Measurements from ENCODE around the gene C1orf122.
"Not testable (repeated sequence)": the region's sequence is repeated elsewhere in the genome, so short reads cannot be mapped to it uniquely, and the experiment has no call there.

C1orf122 gene

GRCh38 chr1:37807555-37808368 lies at the start of gene C1orf122, which contains the start of gene YRDC:
TSS of gene C1orf122 (plus strand) at chr1:37807790. CDS start at chr1:37808405, 615 bp downstream.
TSS of gene YRDC (minus strand) at chr1:37808208. CDS start at chr1:37808180, 28 bp downstream.
- DNase-seq = peak; percentile 91

DNA sequence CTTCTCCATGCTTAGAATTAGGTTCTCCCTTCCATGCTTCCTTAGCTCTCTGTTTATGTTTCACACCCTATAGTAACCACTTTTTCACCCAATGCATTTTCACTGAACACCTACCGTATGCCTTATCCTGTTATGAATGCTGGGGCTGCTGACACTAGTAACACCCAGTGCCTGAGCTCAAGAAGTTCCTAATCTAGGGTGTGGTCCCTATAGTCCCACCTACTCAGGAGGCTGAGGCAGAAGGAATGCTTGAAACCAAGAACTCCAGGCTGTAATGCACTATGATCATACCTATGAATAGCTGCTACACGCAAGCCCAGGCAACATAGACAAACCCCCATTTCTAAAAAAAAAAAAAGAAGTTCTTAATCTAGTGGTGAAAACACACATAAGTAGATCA lies 48.1 kb upstream of the C1orf122 start:
- no peak for DNase-seq

DNA sequence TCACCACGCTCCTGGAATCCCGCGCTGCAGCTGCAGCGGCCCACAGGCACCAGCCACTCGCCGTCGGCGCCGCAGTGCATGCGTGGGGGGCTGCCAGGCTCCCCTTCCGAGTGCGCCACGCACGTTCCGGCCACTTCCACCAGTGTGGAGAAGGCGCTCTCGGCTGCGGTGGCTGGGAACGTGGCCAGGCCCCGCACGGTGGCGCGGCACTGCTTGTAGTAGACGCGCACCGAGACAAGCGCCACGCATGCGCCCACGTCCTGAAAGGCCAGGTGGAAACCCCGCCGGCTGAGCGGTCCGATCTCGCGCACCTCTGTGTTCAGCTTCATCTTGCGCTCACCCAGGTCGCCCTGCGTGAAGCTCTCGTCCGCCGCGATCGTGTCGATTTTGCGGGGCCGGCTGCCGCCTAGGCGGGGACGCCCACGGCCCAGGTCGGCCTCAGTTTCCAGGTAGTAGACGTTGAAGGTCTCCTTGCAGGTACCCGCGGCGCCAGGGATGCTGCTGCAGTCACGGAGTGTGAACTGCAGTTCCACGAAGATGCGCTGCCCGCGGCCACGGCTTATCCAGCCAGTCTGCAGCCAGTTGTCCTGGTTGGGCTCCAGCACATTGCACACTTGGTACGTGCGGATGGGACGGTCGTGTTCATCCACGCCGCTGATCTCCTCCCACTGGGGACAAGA lies 46.0 kb upstream of the C1orf122 start:
- no peak for DNase-seq

- no peak for DNase-seq
Observed at GRCh38 chr1:37762516-37762915, 45.1 kb upstream of the C1orf122 start.

DNA sequence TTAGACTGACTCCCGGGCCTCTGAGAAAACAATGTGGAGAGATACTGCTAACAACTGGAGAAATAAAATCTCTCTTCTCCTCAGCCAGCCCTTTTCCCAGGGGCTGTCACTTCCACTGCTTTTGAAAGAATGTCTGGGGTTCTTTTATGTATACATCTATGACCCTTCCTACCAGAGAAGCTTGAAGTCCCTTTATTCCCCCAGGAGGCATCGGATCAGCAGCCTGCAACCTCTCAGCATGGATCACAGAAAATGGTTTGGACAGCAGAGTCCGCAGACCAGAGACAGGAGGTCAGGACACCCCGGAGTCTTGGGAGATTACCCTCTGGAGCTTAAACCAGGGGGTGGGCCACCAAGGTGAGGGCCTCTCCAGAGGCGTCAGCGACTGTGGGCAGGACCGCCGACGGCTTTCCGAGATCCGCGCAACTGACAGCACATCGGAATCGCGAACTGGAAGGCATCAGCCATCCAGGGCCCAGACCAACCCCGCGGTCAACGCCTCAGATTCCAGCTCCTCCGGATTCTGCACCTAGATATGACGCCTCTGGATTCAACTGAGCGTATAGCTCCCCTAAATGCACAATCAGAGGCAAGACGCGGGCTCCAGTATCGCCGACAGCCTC lies 43.7 kb upstream of the C1orf122 start:
- no peak for DNase-seq

GRCh38 chr1:37764414-37764825 lies 43.2 kb upstream of the C1orf122 start:
- no peak for DNase-seq

DNA sequence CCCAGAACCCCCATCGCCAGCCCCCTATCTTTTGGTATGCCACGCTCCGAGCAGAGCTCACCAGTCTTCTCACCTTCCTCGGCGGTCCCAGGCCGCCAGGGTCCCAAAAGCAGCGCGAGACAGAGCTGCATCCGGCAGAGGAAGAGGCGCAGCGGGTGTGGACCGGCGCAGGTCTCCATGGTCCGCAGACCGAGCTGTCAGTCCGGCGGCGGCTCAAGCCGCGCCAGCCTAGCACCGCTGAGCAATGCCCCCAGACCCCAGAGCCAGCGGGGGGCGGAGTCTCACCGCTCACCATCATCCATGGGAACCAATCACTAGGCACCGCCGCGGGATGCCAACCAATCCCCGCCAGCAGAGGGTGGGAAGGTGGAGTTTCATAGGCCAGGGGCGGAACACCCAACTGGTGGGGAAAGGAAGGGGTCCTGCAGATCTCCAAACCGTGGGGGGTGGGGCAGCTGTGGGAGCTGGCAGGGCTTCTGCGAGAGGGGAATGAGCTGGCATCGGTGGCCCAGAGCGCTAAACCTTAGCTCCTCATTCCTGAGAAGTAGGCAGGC lies 42.6 kb upstream of the C1orf122 start, which contains the start of gene EPHA10:
EPHA10 (minus strand) TSS at position 233 of the 554 bp plus-strand sequence; CDS start at position 179, 54 bp downstream.
- no peak for DNase-seq

- no peak for DNase-seq
Observed at GRCh38 chr1:37765916-37766664, 41.5 kb upstream of the C1orf122 start.

DNA sequence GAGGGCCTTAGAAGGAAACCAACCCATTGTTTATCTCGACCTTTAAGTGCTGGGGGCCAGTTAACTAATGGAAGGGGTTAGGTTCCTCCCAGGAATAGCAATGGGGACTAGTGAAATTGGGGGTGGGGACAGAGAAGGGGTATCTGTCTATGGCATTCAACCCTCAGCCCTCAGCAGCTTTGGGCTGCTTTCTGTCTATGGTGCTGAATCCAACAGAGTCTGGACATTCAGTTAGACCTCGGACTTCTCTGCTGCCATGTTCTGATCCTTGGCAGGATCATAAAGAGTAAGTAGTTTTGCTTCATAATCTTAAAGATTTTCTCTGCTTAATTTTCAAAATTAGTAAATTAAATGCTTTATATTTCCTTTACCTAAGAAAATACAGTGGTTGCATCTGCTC lies 40.1 kb upstream of the C1orf122 start:
- DNase-seq = no peak

GRCh38 chr1:37771440-37771839 lies 36.1 kb upstream of the C1orf122 start:
- not testable (repeated sequence) for DNase-seq

DNA sequence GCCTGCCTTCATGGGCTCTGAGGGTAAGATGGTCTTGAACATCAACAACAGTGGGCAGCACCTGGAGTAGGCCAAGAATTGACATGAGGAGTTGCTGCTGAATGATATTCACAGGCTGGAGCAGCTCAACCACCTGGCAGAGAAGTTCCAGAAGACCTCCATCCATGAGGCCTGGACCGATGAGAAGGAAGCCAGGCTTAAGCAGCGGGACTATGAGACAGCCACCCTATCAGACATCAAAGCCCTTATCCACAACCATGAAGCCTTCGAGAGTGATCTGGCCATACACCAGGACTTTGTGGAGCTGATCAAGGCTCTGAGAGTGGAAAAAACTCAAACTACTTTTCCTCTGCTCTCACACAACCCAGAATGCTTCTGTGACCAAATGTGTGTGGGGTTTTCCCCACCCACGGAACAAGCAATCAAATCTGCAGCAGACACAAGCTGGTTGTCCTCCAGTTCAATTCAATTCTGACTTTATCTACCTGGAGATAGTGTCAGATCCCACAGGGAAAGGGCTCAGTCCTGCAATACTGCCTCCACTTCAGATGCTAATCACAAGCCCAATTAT lies 30.6 kb upstream of the C1orf122 start:
- DNase-seq = no peak

- DNase-seq = no peak
Observed at GRCh38 chr1:37778654-37779053, 28.9 kb upstream of the C1orf122 start.

- no peak for DNase-seq
Observed at GRCh38 chr1:37782491-37782890, 25.1 kb upstream of the C1orf122 start.

DNA sequence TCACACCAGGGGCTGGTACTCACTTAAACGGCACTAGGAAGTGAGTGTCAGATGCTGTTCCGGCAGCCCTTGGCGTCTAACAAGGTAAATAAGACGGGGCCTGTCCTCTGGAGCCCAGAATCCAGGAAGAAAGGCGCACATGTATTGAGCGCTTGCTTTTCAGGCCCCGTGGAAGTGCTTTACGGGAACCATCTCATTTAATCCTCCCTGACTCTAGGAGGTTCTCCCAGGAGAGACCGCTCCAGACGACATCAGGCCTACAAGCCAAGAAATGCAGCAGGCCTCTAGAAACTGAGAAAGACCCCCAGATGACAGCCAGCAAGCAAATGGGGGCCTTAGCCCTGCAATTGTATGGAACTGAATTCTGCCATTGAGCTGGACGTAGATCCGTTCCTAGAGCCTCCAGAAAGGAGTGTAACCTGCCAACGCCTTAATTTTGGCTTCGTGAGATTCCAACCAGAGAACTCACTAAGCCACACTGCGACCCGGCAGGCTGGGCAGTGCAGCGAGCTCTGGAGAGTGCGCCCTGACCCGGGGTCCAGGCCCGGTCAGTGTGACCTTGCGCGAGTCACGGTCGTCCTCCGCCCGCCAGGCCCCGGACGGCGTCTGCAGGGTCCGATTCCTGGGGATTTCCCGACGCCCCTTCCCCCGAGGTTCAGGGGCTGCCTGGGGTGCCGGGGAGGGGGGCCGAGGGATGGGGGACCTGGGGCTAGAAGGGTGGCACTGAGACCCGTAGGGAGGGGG lies 14.5 kb upstream of the C1orf122 start:
- no peak for DNase-seq

- peak; percentile 6 for DNase-seq
Observed at GRCh38 chr1:37793773-37794371, 13.7 kb upstream of the C1orf122 start, which contains the start of gene MANEAL. TSS of gene MANEAL (plus strand) at chr1:37793847. CDS start at chr1:37794183, 336 bp downstream.

DNA sequence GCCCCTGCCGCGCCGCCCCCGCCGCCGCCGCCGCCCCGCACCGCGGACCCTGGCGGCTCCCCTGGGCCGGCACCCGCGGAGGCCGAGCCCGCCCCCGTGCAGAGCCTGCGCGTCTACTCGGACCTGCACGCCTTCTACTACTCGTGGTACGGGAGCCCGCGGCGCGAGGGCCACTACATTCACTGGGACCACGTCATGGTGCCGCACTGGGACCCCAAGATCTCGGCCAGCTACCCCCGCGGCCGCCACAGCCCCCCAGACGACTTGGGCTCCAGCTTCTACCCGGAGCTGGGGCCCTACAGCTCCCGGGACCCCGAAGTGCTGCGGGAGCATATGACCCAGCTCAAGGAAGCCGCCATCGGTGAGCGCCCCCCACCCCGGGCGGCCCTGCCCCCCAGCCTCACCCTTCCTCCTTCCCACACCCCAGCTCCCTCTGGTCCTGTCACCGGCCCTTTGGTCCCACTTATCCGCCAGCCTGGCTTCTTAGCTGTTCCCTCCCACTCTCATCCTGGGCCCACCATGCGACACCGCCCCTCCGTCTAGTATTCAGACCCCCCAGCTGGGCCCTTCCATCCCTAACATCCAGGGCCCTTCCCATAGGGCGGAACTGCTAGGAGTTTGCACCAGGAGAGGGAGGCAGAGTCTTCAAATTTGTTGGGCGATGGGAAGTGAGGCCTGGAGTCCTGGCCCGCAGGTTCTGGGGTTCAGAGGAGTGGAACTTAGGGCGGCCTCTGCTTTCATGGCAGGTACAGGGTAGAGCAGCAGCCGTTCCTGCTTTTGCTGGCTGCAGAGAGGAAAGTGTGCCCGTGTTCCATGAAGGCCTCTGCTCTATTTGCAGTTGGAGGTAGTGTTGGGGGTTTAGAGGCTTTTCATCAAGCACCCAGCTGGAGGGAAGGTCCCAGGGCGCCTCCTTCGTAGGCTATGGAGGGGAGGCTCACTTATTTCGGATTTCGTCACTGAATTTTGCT lies 12.9 kb upstream of the C1orf122 start:
- DNase-seq = no peak

DNA sequence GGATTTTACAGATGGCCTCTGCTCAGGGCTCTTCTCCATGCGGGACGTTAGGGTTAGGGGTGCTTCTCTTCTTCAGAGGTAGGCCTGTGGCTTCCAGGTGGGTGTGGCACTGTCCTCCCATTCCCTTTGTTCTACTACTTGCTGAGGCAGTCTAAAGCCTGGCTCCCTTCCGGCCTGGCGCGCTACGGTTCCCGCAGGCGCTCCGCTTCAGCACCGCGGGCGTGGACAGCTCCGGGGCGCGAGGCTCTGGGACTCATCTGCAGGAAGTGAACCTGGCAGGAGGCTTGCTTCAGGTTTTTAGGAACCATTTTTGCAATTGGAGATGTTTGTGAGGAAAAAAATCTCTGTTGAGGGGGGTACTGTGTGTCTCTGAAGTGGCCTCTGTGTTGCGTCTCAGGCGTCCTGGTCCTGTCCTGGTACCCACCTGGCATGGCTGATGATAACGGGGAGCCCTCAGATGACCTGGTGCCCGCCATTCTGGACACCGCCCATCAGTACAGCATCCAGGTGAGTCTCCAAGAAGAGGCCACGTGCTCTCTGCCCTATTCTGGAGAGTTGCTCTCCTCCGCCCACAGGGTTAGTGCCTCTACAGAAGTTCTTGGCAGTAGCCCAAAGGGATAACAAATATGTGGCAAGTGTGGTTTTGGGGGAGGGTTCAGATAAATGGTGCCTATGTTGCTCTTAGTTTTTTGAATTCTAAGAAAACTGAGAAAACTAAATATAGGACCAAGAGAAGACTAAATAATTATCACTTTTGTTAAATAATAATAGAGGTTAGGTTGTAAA lies 12.1 kb upstream of the C1orf122 start:
- DNase-seq = peak; percentile 10

DNA sequence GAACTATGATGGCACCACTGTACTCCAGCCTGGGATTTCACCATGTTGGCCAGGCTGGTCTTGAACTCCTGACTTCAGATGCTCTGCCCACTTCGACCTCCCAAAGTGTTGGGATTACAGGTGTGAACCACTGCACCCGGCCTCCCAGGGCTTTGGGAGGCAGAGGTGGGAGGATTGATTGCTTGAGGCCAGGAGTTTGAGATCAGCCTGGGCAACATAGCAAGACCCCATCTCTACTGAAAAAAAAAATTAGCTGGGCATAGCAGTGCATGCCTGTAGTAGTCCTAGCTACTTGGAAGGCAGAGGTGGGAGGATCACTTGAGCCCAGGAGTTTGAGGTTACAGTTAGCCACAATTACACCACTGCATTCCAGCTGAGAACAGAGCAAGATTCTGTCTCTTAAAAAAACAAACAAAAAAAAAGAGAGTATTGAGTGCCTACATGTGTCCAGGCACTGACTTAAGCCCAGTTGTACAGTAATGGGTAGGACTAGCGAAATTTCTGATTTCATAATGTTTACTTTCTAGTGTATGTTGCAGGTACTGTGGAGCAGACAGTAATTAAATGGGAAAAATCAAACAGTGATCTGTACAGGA lies 9.7 kb upstream of the C1orf122 start:
- no peak for DNase-seq
